T47D (cell line): ENCODE results near the gene LAD1.

ENCODE experiments used
- DNase-seq, 2 experiments: peaks; one replicate each; pipeline versions ENCODE4 v3.0.0 to v3.0.0-alpha.2; 2011 to 2012; ENCODE audit warnings: low read depth in 1 of 2, low spot score in 1 of 2
- JUND ChIP-seq: IDR thresholded peaks from 2 replicates; pipeline ENCODE4 v1.6.1; 2012; ENCODE audit warnings: low read depth
- in situ Hi-C: cut with HindIII; loops from 2 replicates; pipeline ENCODE4 v1.10.0; 2016; ENCODE audit warnings: low sequenced_read_pairs, low pct_unique_long_range_greater_than_20kb

Gene LAD1

DNA sequence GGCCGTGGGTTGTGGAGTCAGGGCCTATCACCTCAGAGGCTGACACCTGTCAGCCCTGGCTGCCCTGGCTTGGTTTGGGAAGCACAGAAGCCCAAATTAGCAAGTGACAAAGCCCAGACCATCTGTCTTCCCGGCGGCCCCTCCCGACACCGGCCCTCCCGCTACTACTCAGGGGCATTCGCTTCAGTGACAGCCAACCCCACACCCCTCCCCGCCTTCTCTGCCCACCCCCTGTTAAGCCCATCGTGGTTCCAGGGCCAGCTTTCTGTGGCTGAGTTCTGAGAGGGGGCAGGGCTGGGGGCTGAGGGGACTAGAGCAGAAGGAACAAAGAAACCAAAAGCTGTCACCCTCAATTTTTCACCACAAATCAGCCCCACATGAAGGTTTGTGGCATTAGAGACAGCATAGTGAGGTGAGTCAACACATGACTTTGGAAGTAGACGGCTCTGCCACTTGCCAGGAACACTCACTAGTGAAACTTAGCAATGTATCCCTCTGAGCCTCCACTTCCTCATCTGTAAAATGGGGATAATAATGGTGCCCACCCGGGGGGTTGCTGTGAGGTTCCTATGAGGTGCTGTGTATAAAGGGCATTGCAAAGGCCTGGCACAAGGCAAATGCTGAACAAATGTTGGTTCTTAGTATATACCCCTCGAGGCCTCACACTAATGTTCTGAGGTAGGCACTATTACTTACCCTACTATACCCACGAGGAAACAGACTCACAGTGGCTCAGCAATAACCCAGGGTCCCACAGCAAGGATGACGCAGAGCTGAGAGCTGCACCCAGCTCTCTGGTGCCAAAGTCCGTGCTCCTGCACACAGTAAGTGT lies 27.6 kb upstream of the LAD1 start:
- in situ Hi-C loops: no loop called here
- TF ChIP-seq JUND: no peak
- no peak for DNase-seq

DNA sequence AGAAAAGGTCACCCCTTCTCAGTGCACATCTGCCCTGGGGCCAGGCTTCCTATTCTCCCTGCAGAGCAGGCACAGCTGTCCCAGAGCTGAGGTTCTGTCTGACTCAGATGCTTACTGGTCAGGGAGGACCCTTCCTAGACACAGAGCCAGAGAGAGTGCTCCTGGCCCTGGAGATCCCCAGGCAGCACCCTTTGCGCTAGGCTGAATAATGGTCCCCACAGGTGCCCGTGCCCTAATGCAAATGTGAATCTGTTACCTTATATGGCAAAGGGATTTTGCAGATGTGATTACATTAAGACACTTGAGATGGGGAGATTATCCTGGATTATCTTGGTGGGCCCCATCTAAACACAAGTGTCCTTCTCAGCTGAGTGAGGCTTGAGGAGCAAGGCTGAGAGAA lies 25.0 kb upstream of the LAD1 start:
- no peak for DNase-seq
- in situ Hi-C loops: no loop called here
- no peak for TF ChIP-seq JUND

DNA sequence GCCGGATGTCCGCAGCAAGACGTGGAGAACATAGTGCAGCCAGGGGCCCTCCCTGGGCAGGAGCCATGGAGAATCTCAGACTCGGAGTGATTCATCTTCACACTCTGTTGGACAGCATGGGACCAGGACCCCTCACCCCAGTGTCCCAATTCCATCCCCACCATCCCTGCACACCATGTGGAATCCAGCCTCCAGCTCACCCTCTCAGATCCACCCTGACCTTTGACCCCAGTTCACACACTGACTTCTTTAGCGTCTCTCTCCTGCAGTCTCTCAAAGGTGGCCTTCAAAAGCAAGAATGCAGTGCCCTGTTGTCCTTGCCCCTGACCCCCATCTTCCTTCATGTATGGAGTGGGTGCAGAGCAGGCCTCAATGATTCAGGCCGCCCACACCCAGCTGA lies 24.5 kb upstream of the LAD1 start:
- no peak for TF ChIP-seq JUND
- in situ Hi-C loops: no loop called here
- no peak for DNase-seq

DNA sequence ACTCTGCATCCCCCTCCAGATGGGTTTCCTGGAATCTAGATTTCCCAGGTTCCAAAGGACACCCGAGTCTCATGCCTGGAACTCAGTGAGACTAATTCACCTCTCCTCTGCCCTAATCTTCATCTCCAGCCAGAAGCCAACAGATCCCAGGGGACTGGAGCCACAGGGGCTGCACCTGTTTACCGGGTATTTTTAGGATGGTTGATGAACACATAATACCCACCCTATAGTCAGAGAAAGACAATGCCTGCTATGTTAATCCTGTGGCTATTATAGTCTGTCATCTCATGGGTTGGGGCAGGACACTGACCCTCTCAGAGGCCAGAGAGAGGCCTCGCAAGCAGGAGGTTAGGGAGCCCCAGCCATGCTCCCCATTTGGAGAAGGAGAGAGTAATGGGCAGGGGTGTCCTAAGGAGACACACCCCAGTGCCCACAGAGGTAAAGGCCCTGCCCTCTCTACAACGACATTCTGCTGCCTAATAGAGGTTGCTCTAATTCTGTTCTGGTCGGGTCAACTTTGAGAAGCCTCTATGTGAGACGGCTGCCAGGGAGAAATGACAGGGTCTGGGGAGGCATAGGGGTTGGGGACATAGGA lies 23.4 kb upstream of the LAD1 start:
- in situ Hi-C loops: no loop called here
- no peak for DNase-seq
- TF ChIP-seq JUND: no peak

DNA sequence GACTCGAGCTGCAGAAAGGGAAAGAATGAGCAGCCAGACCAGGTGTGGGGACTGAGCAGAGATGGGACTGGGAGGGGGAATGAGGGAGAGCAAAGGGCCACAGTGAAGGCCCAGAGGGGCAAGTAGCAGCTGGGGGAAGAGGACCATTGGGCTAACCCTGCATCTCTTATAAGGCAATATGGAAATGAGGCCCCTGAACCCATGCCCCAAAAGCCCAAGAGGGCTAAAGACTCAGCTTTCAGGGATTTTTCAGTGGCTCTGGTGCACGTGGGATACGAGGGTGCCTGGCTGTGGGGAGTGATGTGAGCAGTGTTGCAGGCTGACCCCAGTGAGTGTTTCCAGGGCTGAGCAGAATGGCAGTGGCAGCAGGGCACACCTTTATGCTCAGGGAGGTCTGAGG lies 22.9 kb upstream of the LAD1 start:
- DNase-seq: no peak
- TF ChIP-seq JUND: no peak
- in situ Hi-C loops: no loop called here

DNA sequence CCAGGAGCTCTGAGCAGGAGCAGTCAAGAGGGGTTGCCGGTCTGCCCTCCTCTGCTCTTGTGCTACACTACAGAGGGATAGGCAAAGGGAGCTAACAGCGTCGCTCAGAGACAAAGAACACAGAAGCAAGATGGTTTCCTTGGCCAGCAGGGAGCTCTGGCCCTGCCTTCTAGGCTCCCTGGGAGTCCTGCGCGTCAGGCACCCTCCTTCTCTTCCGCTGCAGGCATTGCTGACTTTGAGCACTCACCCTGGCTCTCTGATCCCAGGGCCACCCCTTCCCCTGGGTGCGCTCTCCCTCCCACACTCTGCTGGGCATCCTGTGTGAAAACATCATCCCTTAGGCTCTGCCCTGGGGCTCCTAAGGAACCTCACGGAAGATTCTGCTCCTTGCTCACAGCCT lies 21.9 kb upstream of the LAD1 start:
- no peak for TF ChIP-seq JUND
- no peak for DNase-seq
- in situ Hi-C loops: no loop called here

DNA sequence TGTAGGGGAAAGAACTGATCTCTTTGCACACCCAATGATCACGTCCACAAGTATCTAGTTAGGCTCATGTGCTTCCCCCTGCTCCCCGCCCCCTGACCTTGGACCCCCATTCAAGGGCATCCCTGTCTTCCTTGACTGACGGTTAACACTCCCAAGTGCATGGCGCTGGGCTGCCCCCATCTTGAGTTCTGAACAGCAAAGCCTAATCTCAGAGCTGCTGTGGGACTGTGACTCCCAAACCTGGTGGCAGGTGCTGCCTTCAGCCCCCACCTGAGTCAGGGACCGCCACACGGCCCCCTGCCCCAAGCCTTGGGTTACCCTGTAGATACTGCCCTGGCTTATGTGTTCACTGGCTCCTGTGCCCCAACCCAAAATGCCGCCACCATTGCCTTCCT lies 21.5 kb upstream of the LAD1 start:
- no peak for DNase-seq
- TF ChIP-seq JUND: no peak
- in situ Hi-C loops: no loop called here

DNA sequence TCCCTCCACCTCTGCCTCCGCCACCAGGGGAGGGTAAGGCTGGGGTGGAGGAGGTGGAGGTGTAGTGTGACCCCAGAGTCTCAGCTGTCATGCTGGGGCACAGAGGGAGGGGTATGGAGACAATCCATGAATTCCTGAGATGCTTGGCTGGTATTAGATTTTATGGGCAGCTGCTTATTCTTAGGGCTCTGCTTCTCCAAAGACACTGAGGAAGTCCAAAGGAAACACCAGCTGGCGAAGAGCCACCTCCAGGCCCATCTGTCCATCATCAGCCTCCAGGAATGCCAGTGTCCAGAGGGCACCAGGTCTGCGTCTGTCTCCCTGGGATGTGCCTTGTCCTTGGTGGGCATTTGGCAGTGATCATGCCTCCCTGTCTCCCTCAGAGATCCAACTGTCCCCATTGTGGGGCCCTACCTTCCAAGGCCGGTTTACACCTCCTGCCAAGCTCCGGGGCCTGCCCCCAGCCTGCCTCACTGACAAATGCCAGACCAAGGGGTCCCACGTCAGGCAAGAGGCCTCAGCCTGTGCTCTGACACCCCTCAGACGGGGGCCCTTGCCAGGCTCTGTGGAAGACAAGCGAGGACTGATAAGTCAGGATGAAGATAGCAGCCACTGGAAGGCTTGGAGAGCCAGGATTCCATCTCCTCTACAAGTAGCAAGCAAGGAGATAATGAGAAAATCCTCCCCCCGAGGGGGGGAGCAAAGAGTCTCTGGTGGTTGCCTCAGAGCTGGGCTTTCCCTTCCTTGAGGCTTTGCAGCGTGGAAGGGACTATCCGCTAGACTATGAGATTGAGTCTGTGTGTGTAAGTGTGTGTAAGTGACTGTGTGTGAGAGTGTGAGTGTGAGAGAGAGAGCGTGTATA lies 20.9 kb upstream of the LAD1 start:
- DNase-seq: no peak
- in situ Hi-C loops: no loop called here
- TF ChIP-seq JUND: no peak

DNA sequence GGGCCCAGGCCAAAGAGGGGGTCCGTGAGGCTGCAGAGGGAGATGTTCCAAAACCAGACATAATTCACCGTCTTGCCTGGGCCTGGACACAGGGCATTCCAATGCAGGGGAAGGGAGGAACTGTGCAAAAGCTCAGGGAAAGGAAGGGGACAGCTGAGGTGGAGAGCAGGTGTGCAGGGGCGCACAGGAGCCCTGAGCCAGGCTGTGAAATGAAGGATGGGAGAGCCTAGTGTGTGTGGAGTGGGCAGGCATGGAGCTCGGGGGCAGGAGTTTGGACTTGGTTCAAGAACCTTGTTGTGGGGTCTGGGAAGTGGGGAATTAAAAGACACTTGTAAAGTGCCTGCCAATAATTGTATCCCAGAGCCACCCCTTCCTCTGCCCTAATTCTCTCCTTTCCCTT lies 20.1 kb upstream of the LAD1 start:
- TF ChIP-seq JUND: no peak
- no peak for DNase-seq
- in situ Hi-C loops: no loop called here

DNA sequence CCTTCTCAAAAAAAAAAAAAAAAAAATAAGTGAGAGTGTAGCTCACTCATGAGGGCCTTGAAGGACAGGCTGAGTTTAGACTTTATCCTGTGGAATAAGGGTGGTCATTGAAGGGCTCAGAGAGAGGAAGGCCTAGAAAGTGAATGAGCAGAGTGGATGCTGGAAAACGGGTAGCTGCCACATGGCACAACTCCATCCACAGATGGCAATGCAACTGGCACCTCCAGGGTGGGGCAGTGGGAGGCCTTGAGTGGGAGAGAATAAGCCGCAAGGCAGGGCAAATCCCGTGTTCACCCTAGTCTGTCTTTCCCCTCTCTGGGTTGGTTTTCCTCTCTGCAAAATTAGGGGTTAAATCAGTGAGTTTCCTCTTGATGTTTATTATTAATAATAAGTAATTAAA lies 19.3 kb upstream of the LAD1 start:
- no peak for TF ChIP-seq JUND
- DNase-seq: no peak
- in situ Hi-C loops: no loop called here

DNA sequence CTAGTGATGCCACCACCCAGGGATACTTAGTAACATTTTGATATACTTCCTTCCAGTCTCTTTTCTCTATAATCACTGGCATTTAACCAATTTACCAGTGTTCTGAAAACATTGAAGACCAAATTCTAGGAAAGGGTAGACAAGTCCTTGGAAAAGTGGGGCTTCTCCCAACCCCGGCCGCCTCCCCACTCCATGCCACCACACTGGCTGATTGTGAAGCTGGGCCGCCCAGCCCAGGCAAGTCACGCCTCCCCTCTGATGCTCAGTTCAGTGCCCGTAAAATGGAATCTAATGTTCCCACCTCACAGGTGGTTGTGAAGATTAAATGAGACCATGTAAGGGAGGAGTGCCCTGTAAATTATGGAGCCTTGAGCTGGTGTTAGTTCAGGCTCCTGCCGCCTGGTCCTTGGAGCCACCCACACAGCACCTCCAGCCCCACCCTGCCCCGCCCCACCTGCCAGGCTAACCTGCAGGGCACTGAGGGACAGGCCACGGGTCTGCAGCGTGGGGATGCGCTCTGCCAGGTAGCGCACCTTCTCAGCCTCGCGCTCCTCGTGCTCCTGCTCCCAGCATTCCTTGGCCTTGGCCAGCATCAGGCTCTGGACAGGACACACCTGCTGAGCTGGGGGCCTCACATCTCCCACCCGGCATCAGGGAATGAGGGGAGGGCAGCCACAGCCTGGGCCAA lies 15.1 kb upstream of the LAD1 start:
- in situ Hi-C loops: no loop called here
- no peak for TF ChIP-seq JUND

DNA sequence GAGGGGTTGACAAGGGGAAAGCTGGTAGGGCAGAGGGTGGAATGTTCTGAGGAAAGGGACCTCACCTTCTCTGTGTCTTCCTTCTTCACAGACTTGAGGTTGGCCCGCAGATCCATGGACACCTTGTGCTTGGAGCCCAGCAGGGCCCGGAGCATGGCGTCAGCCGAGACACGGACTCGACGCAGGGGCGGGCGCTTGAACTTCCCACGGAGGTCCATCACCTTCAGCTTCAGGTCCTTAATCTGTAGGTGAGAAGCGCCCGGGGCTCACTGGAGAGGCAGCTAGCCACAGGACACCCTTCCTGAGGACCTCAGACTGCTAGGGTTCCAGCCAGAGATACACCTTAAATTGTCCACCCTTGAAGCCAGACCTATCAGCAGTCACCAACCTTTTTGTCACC lies 12.2 kb upstream of the LAD1 start:
- in situ Hi-C loops: no loop called here
- no peak for TF ChIP-seq JUND
- DNase-seq: no peak

More for the DNA sequence above, 15.1 kb upstream of the LAD1 start:
- no peak for DNase-seq
